Bronchial epithelial cell (primary cell): Measurements from ENCODE around the gene ITSN1. TPM values are rescaled to one million over a fixed set of nuclear protein-coding genes. Genes with fewer than 3 reads are reported as not detected.

ENCODE experiments used
- DNase-seq: peaks from one replicate; pipeline ENCODE4 v3.0.0-alpha.2; 2010; ENCODE audit warnings: low read depth
- FAIRE-seq: peaks from 2 replicates; lab custom pipeline; 2011; peaks lifted over from hg19 to GRCh38; lab: Jason Lieb, UNC
- H3K27me3 ChIP-seq: 2 replicates; pipeline ENCODE4 v1.5.1; 2011; ENCODE audit warnings: low read length; ENCODE audit not compliant: control insufficient read depth, insufficient read depth
- H3K36me3 ChIP-seq: 2 replicates; pipeline ENCODE4 v1.5.1; 2011; ENCODE audit warnings: low read length; ENCODE audit not compliant: control insufficient read depth, insufficient read depth
- H3K4me3 ChIP-seq: 2 replicates; pipeline ENCODE4 v1.5.1; 2011; ENCODE audit warnings: mild to moderate bottlenecking, low read depth, low read length, control low read depth
- CTCF ChIP-seq: IDR thresholded peaks from 2 replicates; pipeline ENCODE4 v1.5.1; 2011; ENCODE audit warnings: mild to moderate bottlenecking, moderate library complexity, low read length, control low read depth, inconsistent platforms; ENCODE audit not compliant: insufficient read depth, severe bottlenecking
- total RNA-seq: library from RNA; depleted of rRNA; stranded (reverse); fragments of >200 nt; gene quantifications from 2 replicates; pipeline ENCODE4 v1.2.1, GENCODE V29; 2014

The ITSN1 gene
- total RNA-seq, 1 donor from 2014 or later = 15.0 TPM

GRCh38 chr21:33940164-33940880, 298.0 kb downstream of the ITSN1 start:
- Histone ChIP-seq H3K4me3 (no peak overlapping the region), H3K36me3 (no peaks in the 10 kb centered on the region), H3K27me3 (no peaks in the 10 kb centered on the region)
- no peak for DNase-seq
- no peak for FAIRE-seq
- no peak for TF ChIP-seq CTCF

GRCh38 chr21:33940881-33941245, 298.6 kb downstream of the ITSN1 start:
- DNase-seq (no peak), FAIRE-seq (no peak)
- TF ChIP-seq CTCF = no peak
- Histone ChIP-seq H3K4me3 (no peak overlapping the region), H3K27me3 (no peaks in the 10 kb centered on the region), H3K36me3 (no peaks in the 10 kb centered on the region)

GRCh38 chr21:33942426-33942825, 300.1 kb downstream of the ITSN1 start:
- Histone ChIP-seq H3K4me3 (no peak overlapping the region), H3K36me3 (no peaks in the 10 kb centered on the region), H3K27me3 (no peaks in the 10 kb centered on the region)
- FAIRE-seq = no peak
- DNase-seq = no peak
- TF ChIP-seq CTCF = no peak

- Histone ChIP-seq H3K27me3 (no peaks in the 10 kb centered on the region), H3K4me3 (no peak overlapping the region), H3K36me3 (no peaks in the 10 kb centered on the region)
- no peak for TF ChIP-seq CTCF
- FAIRE-seq = no peak
- DNase-seq = peak; percentile 49
These were observed 301.0 kb downstream of the ITSN1 start for GRCh38 chr21:33943293-33943692.

GRCh38 chr21:33944185-33944763, 302.0 kb downstream of the ITSN1 start:
- FAIRE-seq (no peak), DNase-seq (no peak)
- TF ChIP-seq CTCF = no peak
- H3K4me3 ChIP-seq = no peak overlapping the region
- H3K36me3 ChIP-seq = no peaks in the 10 kb centered on the region
- no peaks in the 10 kb centered on the region for H3K27me3 ChIP-seq
